Mucosa of descending colon (tissue), 3 donors: Measurements from ENCODE around the gene HOXD10. TPM values are rescaled to one million over a fixed set of nuclear protein-coding genes. Genes with fewer than 3 reads are reported as not detected.

ENCODE experiments used
- ATAC-seq: fragments of 200-7000 bp; cut with Tn5 transposase; one replicate; pipeline ENCODE4 v1.9.1; 2020; ENCODE audit warnings: mild to moderate bottlenecking, moderate library complexity
- DNase-seq, 3 donors: peaks; one replicate each; pipeline ENCODE4 v3.0.0-alpha.2; 2020
- H3K36me3 ChIP-seq: fragments of 200-600 bp; one replicate; pipeline ENCODE4 v1.8.0; 2021; ENCODE audit warnings: low read depth, mild to moderate bottlenecking
- H3K4me1 ChIP-seq: fragments of 200-600 bp; one replicate; pipeline ENCODE4 v1.8.0; 2021; ENCODE audit warnings: low read depth, mild to moderate bottlenecking
- H3K4me3 ChIP-seq: fragments of 200-600 bp; one replicate; pipeline ENCODE4 v1.8.0; 2021; ENCODE audit warnings: mild to moderate bottlenecking
- H3K9me3 ChIP-seq: fragments of 200-600 bp; one replicate; pipeline ENCODE4 v1.8.0; 2021; ENCODE audit warnings: mild to moderate bottlenecking
- intact Hi-C, 2 donors: fragments of 100-400 bp; cut with DNase I in 1 of 2; cut with micrococcal nuclease in 1 of 2; formaldehyde crosslinking; loops; one replicate each; pipeline versions ENCODE4 v1.11.0 to v1.11.1; 2022; cut with DNase I, micrococcal nuclease
- total RNA-seq, 3 donors: library from RNA; stranded (reverse); fragmentation: NEBNext Ultra II Directional in 2 of 3; extraction: Animal tissue kit (Norgen Biotek cat#: 25700) in 2 of 3; gene quantifications; one replicate each; pipeline versions ENCODE4 v1.2.1 to v1.2.4, GENCODE V29; 2021 to 2023
- TF ChIP-seq, protein P1 (sequence below): fragments of 200-600 bp; IDR thresholded peaks from one replicate; pipeline ENCODE4 v1.8.0; 2022; ENCODE audit warnings: antibody characterized with exemption, mild to moderate bottlenecking
- donor health status: DM: no; HTN: no; CAD: no; lungs with moderate emphysema.
- donor health status: DM: no; HTN: no; CAD: no.
- donor health status: DM: no; HTN: yes; CAD: no.

The HOXD10 gene
- total RNA-seq, 3 donors from 2014 or later: 1.8 to 4.1 (median 3.0) TPM

DNA sequence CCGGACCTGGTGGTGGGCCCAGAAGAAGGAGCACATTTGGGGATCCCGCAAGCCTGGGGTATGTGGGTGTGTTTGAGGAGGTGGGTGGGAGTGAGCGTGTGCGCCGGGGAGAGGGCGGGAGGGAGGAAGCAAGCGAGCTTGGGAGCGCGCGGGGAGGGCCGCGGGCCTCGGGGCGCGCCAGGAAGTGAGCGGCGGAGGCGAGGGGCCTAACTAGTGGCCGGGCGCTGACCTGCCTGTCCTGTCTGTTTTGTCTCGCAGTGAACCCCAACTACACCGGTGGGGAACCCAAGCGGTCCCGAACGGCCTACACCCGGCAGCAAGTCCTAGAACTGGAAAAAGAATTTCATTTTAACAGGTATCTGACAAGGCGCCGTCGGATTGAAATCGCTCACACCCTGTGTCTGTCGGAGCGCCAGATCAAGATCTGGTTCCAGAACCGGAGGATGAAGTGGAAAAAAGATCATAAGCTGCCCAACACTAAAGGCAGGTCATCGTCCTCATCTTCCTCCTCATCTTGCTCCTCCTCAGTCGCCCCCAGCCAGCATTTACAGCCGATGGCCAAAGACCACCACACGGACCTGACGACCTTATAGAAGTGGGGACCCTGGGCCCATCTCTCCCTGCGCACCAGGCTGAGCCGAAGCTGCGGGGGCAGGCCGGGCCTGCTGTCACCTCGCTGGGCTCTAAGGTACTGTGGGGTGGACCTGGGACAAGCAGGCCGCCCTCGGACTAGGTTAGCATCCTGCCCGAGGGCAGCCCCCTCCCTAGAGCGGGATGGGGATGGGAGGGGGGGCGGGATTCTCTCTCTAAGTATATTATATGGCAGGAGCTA lies 36.0 kb downstream of the HOXD10 start:
- no peaks in the 10 kb centered on the region for H3K36me3 ChIP-seq
- peaks cover 5% of the 10 kb centered on the region for H3K4me1 ChIP-seq
- no peaks in the 10 kb centered on the region for H3K9me3 ChIP-seq
- DNase-seq (no peak), ATAC-seq (no peak)
- intact Hi-C loops: no loop called here
- TF ChIP-seq, protein P1, sequence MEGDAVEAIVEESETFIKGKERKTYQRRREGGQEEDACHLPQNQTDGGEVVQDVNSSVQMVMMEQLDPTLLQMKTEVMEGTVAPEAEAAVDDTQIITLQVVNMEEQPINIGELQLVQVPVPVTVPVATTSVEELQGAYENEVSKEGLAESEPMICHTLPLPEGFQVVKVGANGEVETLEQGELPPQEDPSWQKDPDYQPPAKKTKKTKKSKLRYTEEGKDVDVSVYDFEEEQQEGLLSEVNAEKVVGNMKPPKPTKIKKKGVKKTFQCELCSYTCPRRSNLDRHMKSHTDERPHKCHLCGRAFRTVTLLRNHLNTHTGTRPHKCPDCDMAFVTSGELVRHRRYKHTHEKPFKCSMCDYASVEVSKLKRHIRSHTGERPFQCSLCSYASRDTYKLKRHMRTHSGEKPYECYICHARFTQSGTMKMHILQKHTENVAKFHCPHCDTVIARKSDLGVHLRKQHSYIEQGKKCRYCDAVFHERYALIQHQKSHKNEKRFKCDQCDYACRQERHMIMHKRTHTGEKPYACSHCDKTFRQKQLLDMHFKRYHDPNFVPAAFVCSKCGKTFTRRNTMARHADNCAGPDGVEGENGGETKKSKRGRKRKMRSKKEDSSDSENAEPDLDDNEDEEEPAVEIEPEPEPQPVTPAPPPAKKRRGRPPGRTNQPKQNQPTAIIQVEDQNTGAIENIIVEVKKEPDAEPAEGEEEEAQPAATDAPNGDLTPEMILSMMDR: no peak
- H3K4me3 ChIP-seq: no peak overlapping the region

DNA sequence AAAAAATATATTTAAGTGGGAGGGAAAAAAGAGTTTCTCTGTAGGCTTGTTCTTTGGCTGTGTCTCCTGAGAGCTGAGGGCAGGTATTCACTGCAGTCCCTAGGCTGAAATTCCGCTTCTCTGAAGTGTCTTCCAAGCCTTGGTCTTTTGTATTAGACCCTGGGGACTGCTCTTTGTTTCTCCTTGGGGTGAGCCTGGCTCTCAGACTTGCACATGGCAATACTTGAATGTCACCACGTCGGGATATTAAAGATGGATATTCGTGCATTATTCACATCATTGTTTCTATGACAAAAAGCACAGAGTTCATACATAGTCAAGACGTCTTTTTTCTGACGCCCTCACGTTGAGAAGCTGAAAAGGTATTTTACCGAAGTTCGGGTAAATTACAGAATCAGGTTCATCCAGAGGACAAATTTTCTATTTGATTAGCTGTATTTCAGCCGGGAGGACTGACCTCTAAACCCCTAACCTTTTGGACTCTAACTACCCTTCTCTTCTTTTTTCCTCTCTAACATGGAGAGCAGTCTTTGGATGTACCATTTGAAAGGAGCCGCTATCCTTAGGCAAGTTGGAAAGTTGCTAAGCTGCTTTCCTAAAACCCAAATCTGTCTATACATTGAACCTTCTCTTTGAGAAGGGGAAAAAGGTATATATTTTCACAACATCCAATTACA lies 38.1 kb downstream of the HOXD10 start:
- H3K4me3 ChIP-seq: no peak overlapping the region
- H3K36me3 ChIP-seq: no peaks in the 10 kb centered on the region
- DNase-seq (no peak), ATAC-seq (no peak)
- TF ChIP-seq, protein P1: no peak
- peaks cover 15% of the 10 kb centered on the region for H3K4me1 ChIP-seq
- intact Hi-C loops: no loop called here
- H3K9me3 ChIP-seq: no peaks in the 10 kb centered on the region

DNA sequence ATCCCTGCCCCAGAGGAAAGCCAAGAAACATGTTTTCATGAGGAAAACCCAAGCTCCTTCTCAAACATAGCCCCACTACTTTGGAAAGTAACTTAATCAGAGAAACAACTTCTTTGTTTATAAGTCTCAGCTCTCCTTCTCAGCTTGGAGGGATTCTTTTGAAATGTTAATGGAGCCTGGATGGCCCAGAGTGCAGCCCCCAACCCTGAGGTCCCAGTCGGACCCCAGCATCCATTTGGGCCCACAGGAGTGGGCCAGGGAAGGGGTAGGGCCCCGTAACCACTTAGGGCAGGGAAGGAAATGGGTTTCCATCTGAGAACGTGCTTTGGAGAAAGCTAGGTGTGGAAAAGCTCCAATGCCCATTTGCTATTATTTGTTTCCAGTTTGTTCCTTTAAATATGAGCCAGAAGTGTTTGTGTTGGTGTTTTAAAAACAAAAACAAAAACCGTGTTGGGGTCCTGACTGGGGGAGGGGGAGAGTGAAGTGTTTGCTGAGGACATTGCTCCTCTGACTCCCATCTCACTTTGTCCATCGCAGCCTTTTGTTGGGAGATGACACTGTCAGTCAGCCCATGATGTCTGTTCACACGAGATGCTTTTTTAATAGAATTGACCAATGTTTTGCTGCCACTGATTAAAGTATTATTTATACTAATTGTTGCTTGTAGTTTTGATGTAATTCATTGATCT lies 38.9 kb downstream of the HOXD10 start:
- ATAC-seq (no peak), DNase-seq (no peak)
- Histone ChIP-seq H3K9me3 (no peaks in the 10 kb centered on the region), H3K36me3 (no peaks in the 10 kb centered on the region), H3K4me3 (no peak overlapping the region), H3K4me1 (peaks cover 15% of the 10 kb centered on the region)
- TF ChIP-seq, protein P1: no peak
- intact Hi-C loops: no loop called here

DNA sequence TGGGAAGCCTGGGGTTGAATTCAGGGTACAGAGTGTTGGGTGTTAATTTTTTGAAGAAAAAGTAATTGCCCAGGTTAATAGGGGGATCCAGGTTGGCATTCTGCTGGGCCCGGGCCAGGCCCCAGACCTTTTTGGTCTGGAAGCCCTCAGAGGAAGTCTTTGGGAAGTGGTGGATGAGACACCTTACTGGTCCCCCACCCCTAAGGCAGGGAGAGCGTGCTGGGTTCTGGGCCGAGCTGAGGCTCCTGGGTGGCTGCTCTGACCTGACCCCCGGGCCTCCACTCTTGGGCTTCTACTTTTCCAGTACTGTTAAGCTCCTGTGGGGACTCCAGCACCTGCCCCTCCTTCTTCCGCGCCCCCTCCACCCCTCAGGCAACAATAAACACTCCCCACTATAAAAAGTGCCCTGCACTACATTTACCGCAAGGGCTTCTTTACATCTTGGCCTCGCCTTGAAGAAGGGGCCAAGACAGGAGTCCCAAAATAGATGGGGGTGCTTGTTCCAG lies 39.8 kb downstream of the HOXD10 start:
- no peaks in the 10 kb centered on the region for H3K36me3 ChIP-seq
- H3K4me3 ChIP-seq: no peak overlapping the region
- ATAC-seq (no peak), DNase-seq (no peak)
- H3K4me1 ChIP-seq: peaks cover 15% of the 10 kb centered on the region
- TF ChIP-seq, protein P1: no peak
- intact Hi-C loops: no loop called here
- H3K9me3 ChIP-seq: no peaks in the 10 kb centered on the region

DNA sequence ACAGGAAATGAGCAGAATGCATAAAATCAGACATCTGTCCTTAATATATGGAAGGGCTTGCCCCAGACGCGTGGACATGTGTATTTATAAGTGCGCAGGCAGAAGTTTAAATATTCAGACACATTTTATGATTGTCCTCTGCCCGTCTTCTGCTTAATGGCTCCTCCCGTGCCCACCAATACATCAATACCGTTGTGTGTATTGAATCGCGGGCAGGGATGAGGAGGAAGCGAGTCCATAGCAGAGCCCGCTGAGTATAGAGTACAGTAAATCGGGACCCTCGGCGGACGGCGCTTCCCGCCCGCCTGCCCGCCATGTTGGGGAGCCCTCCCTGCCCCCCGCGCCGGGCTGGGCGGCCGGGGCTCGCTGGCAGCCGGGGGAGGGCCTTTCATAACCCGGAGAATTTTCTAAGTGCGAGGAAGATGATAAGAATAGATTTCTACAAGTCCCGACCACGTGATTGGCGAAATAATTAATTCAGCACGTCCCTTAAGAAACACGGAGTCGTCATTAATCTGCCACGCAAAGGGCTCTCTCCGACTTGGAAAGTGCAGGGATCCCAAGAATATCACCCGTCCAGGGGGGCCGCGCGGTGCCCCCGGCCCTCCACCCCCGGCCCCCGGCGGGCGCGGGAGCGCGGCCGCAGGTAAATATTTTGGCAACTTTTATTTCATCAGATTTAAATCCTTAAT lies 40.4 kb downstream of the HOXD10 start, which contains the start of gene HOXD3:
Gene HOXD3, plus strand, starts transcription at position 501 of the 692 bp plus-strand sequence. CDS start 11,808 bp downstream, outside the sequence.
- Histone ChIP-seq H3K9me3 (no peaks in the 10 kb centered on the region), H3K4me1 (peaks cover 15% of the 10 kb centered on the region), H3K36me3 (no peaks in the 10 kb centered on the region), H3K4me3 (no peak within 1 kb of the TSS)
- ATAC-seq (no peak), DNase-seq (no peak)
- TF ChIP-seq, protein P1: no peak
- intact Hi-C loops: no loop called here
